ENCODE data around the gene CHRNA4.

Gene CHRNA4

GRCh38 chr20:63356931-63357879, 3.9 kb downstream of the CHRNA4 start:
- H3K27me3 ChIP-seq (ENCODE audit: control insufficient read depth, insufficient read depth, low read length) = no peaks in the 10 kb centered on the region
- no peaks in the 10 kb centered on the region for H3K36me3 ChIP-seq (ENCODE audit: control insufficient read depth, insufficient read depth, low read length)
- H3K4me1 ChIP-seq (ENCODE audit: control insufficient read depth, insufficient read depth, low read length) = peaks cover 2% of the 10 kb centered on the region
- H3K9ac ChIP-seq (ENCODE audit: low read depth, low read length) = no peak overlapping the region
- H3K4me3 ChIP-seq (ENCODE audit: low read depth, low read length) = no peak overlapping the region
- H3K9me3 ChIP-seq (ENCODE audit: control insufficient read depth, insufficient read depth, low read length) = no peaks in the 10 kb centered on the region

- no peak overlapping the region for H3K4me3 ChIP-seq (ENCODE audit: low read depth, low read length)
- H3K27me3 ChIP-seq (ENCODE audit: control insufficient read depth, insufficient read depth, low read length) = no peaks in the 10 kb centered on the region
- H3K9ac ChIP-seq (ENCODE audit: low read depth, low read length) = no peak overlapping the region
- no peaks in the 10 kb centered on the region for H3K9me3 ChIP-seq (ENCODE audit: control insufficient read depth, insufficient read depth, low read length)
- H3K36me3 ChIP-seq (ENCODE audit: control insufficient read depth, insufficient read depth, low read length) = no peaks in the 10 kb centered on the region
- H3K4me1 ChIP-seq (ENCODE audit: control insufficient read depth, insufficient read depth, low read length) = peaks cover 2% of the 10 kb centered on the region
Observed at GRCh38 chr20:63356511-63356910, 4.6 kb downstream of the CHRNA4 start.

- Histone ChIP-seq H3K27me3 (ENCODE audit: control insufficient read depth, insufficient read depth, low read length) (no peaks in the 10 kb centered on the region), H3K9me3 (ENCODE audit: control insufficient read depth, insufficient read depth, low read length) (no peaks in the 10 kb centered on the region), H3K4me1 (ENCODE audit: control insufficient read depth, insufficient read depth, low read length) (peaks cover 2% of the 10 kb centered on the region), H3K9ac (ENCODE audit: low read depth, low read length) (no peak overlapping the region), H3K4me3 (ENCODE audit: low read depth, low read length) (no peak overlapping the region), H3K36me3 (ENCODE audit: control insufficient read depth, insufficient read depth, low read length) (no peaks in the 10 kb centered on the region)
Observed at GRCh38 chr20:63355781-63356295, 5.3 kb downstream of the CHRNA4 start.

GRCh38 chr20:63354636-63355350, 6.4 kb downstream of the CHRNA4 start:
- Histone ChIP-seq H3K9ac (ENCODE audit: low read depth, low read length) (no peak overlapping the region), H3K4me3 (ENCODE audit: low read depth, low read length) (no peak overlapping the region), H3K4me1 (ENCODE audit: control insufficient read depth, insufficient read depth, low read length) (peaks cover 2% of the 10 kb centered on the region), H3K9me3 (ENCODE audit: control insufficient read depth, insufficient read depth, low read length) (no peaks in the 10 kb centered on the region), H3K27me3 (ENCODE audit: control insufficient read depth, insufficient read depth, low read length) (no peaks in the 10 kb centered on the region), H3K36me3 (ENCODE audit: control insufficient read depth, insufficient read depth, low read length) (no peaks in the 10 kb centered on the region)

GRCh38 chr20:63352811-63353221, 8.3 kb downstream of the CHRNA4 start:
- H3K4me3 ChIP-seq (ENCODE audit: low read depth, low read length) = no peak overlapping the region
- no peaks in the 10 kb centered on the region for H3K36me3 ChIP-seq (ENCODE audit: control insufficient read depth, insufficient read depth, low read length)
- H3K27me3 ChIP-seq (ENCODE audit: control insufficient read depth, insufficient read depth, low read length) = no peaks in the 10 kb centered on the region
- no peak overlapping the region for H3K9ac ChIP-seq (ENCODE audit: low read depth, low read length)
- H3K9me3 ChIP-seq (ENCODE audit: control insufficient read depth, insufficient read depth, low read length) = no peaks in the 10 kb centered on the region
- H3K4me1 ChIP-seq (ENCODE audit: control insufficient read depth, insufficient read depth, low read length) = peaks cover 2% of the 10 kb centered on the region

- H3K9me3 ChIP-seq (ENCODE audit: control insufficient read depth, insufficient read depth, low read length) = no peaks in the 10 kb centered on the region
- no peaks in the 10 kb centered on the region for H3K36me3 ChIP-seq (ENCODE audit: control insufficient read depth, insufficient read depth, low read length)
- no peaks in the 10 kb centered on the region for H3K27me3 ChIP-seq (ENCODE audit: control insufficient read depth, insufficient read depth, low read length)
- H3K9ac ChIP-seq (ENCODE audit: low read depth, low read length) = no peak overlapping the region
- no peak overlapping the region for H3K4me3 ChIP-seq (ENCODE audit: low read depth, low read length)
- peaks cover 2% of the 10 kb centered on the region for H3K4me1 ChIP-seq (ENCODE audit: control insufficient read depth, insufficient read depth, low read length)
Observed at GRCh38 chr20:63351811-63352591, 9.1 kb downstream of the CHRNA4 start.

GRCh38 chr20:63351326-63351700, 9.8 kb downstream of the CHRNA4 start:
- Histone ChIP-seq H3K4me1 (ENCODE audit: control insufficient read depth, insufficient read depth, low read length) (peaks cover 2% of the 10 kb centered on the region), H3K9me3 (ENCODE audit: control insufficient read depth, insufficient read depth, low read length) (no peaks in the 10 kb centered on the region), H3K4me3 (ENCODE audit: low read depth, low read length) (no peak overlapping the region), H3K36me3 (ENCODE audit: control insufficient read depth, insufficient read depth, low read length) (no peaks in the 10 kb centered on the region), H3K9ac (ENCODE audit: low read depth, low read length) (no peak overlapping the region), H3K27me3 (ENCODE audit: control insufficient read depth, insufficient read depth, low read length) (no peaks in the 10 kb centered on the region)

GRCh38 chr20:63350597-63351325, 10.4 kb downstream of the CHRNA4 start:
- no peaks in the 10 kb centered on the region for H3K27me3 ChIP-seq (ENCODE audit: control insufficient read depth, insufficient read depth, low read length)

GRCh38 chr20:63350196-63350595, 11.0 kb downstream of the CHRNA4 start:
- Histone ChIP-seq H3K4me3 (ENCODE audit: low read depth, low read length) (no peak overlapping the region), H3K9me3 (ENCODE audit: control insufficient read depth, insufficient read depth, low read length) (no peaks in the 10 kb centered on the region), H3K36me3 (ENCODE audit: control insufficient read depth, insufficient read depth, low read length) (no peaks in the 10 kb centered on the region), H3K4me1 (ENCODE audit: control insufficient read depth, insufficient read depth, low read length) (peaks cover 2% of the 10 kb centered on the region), H3K9ac (ENCODE audit: low read depth, low read length) (no peak overlapping the region), H3K27me3 (ENCODE audit: control insufficient read depth, insufficient read depth, low read length) (no peaks in the 10 kb centered on the region)

More at GRCh38 chr20:63350597-63351325, 10.4 kb downstream of the CHRNA4 start:
- Histone ChIP-seq H3K9me3 (ENCODE audit: control insufficient read depth, insufficient read depth, low read length) (no peaks in the 10 kb centered on the region), H3K4me1 (ENCODE audit: control insufficient read depth, insufficient read depth, low read length) (peaks cover 2% of the 10 kb centered on the region), H3K4me3 (ENCODE audit: low read depth, low read length) (no peak overlapping the region), H3K9ac (ENCODE audit: low read depth, low read length) (no peak overlapping the region), H3K36me3 (ENCODE audit: control insufficient read depth, insufficient read depth, low read length) (no peaks in the 10 kb centered on the region)

GRCh38 chr20:63349516-63349895, 11.6 kb downstream of the CHRNA4 start:
- Histone ChIP-seq H3K36me3 (ENCODE audit: control insufficient read depth, insufficient read depth, low read length) (no peaks in the 10 kb centered on the region), H3K9me3 (ENCODE audit: control insufficient read depth, insufficient read depth, low read length) (no peaks in the 10 kb centered on the region), H3K4me1 (ENCODE audit: control insufficient read depth, insufficient read depth, low read length) (peaks cover 2% of the 10 kb centered on the region), H3K27me3 (ENCODE audit: control insufficient read depth, insufficient read depth, low read length) (no peaks in the 10 kb centered on the region), H3K9ac (ENCODE audit: low read depth, low read length) (no peak overlapping the region), H3K4me3 (ENCODE audit: low read depth, low read length) (no peak overlapping the region)
